MM.1S (cell line): ENCODE data around the gene FDX2.

Experiments used
- CTCF ChIP-seq: fragments of 300-600 bp; sonication (generic); IDR thresholded peaks from 2 replicates; pipeline ENCODE4 v1.5.1; 2016; ENCODE audit warnings: antibody characterized with exemption, low read length, mixed read lengths
- EZH2 ChIP-seq: fragments of 300-600 bp; sonication (generic); optimal IDR thresholded peaks from 2 replicates; pipeline ENCODE3; 2017; ENCODE audit warnings: low read depth, mild to moderate bottlenecking, antibody characterized with exemption, low read length, mixed read lengths
- EZH2phosphoT487 ChIP-seq: fragments of 300-600 bp; sonication (generic); IDR thresholded peaks from 2 replicates; pipeline ENCODE4 v1.6.1; 2018; ENCODE audit warnings: antibody characterized with exemption, low read length

- TF ChIP-seq EZH2phosphoT487 (no peak), CTCF (no peak), EZH2 (no peak)
Measured at GRCh38 chr19:10327793-10328192, 12.0 kb upstream of the FDX2 start.
